HG03066 (cell line): ENCODE results near the gene SLC28A2.
"Not testable (repeated sequence)": the region's sequence is repeated elsewhere in the genome, so short reads cannot be mapped to it uniquely, and the experiment has no call there.

Experiments used
- ATAC-seq: cut with Tn5 transposase; IDR thresholded peaks from one replicate; pipeline ENCODE4 v1.9.1; 2021; ENCODE audit warnings: low read depth; ENCODE audit not compliant: unreplicated experiment

Gene SLC28A2

GRCh38 chr15:45262906-45263461 lies 10.9 kb downstream of the SLC28A2 start:
- ATAC-seq: no peak

- ATAC-seq: no peak
Measured at GRCh38 chr15:45263854-45264253, 11.8 kb downstream of the SLC28A2 start.

- no peak for ATAC-seq
Measured at GRCh38 chr15:45265506-45265905, 13.5 kb downstream of the SLC28A2 start.

GRCh38 chr15:45268135-45268534 lies 16.1 kb downstream of the SLC28A2 start:
- ATAC-seq: no peak

GRCh38 chr15:45274636-45275380 lies 22.8 kb downstream of the SLC28A2 start:
- ATAC-seq: no peak

GRCh38 chr15:45276831-45277230 lies 24.8 kb downstream of the SLC28A2 start:
- no peak for ATAC-seq

- peak; percentile 100 for ATAC-seq
Measured at GRCh38 chr15:45279024-45279698, 27.1 kb downstream of the SLC28A2 start.

- ATAC-seq: no peak
Measured at GRCh38 chr15:45285413-45285812, 33.4 kb downstream of the SLC28A2 start.

- ATAC-seq: no peak
Measured at GRCh38 chr15:45287390-45287956, 35.4 kb downstream of the SLC28A2 start.

GRCh38 chr15:45288947-45289346 lies 36.9 kb downstream of the SLC28A2 start:
- ATAC-seq: no peak

GRCh38 chr15:45291822-45292582 lies 40.0 kb downstream of the SLC28A2 start:
- no peak for ATAC-seq

GRCh38 chr15:45293326-45293725 lies 41.3 kb downstream of the SLC28A2 start:
- ATAC-seq: not testable (repeated sequence)

- ATAC-seq: not testable (repeated sequence)
Measured at GRCh38 chr15:45298964-45299378, 46.9 kb downstream of the SLC28A2 start.

GRCh38 chr15:45304711-45305110 lies 52.7 kb downstream of the SLC28A2 start:
- ATAC-seq: no peak

- ATAC-seq: no peak
Measured at GRCh38 chr15:45306105-45306504, 54.1 kb downstream of the SLC28A2 start.

- ATAC-seq: no peak
Measured at GRCh38 chr15:45307230-45307924, 55.3 kb downstream of the SLC28A2 start.

GRCh38 chr15:45314117-45314516 lies 62.1 kb downstream of the SLC28A2 start:
- ATAC-seq: not testable (repeated sequence)

GRCh38 chr15:45314960-45315359 lies 62.9 kb downstream of the SLC28A2 start:
- ATAC-seq: no peak

GRCh38 chr15:45319472-45320214 lies 67.6 kb downstream of the SLC28A2 start:
- ATAC-seq: no peak
